Measurements from ENCODE around the gene IL1RAPL1.

IL1RAPL1 gene

GRCh38 chrX:29869837-29870236 lies 1282.6 kb downstream of the IL1RAPL1 start:
- Histone ChIP-seq H3K36me3 (no peaks in the 10 kb centered on the region), H3K4me1 (ENCODE audit: control insufficient read depth in 1 of 2, insufficient read depth in 1 of 2, low read depth in 1 of 2, low read length in 1 of 2) (no peaks in the 10 kb centered on the region), H3K4me3 (ENCODE audit: low read depth in 1 of 2, low read length in 1 of 2) (no peak overlapping the region), H3K27me3 (no peaks in the 10 kb centered on the region), H3K9me3 (no peaks in the 10 kb centered on the region), H3K27ac (no peak overlapping the region)
- TF ChIP-seq CTCF (IDR thresholded peaks at IDR 0.05) = no peak

GRCh38 chrX:29870608-29871007 lies 1283.4 kb downstream of the IL1RAPL1 start:
- H3K4me1 ChIP-seq (ENCODE audit: control insufficient read depth in 1 of 2, insufficient read depth in 1 of 2, low read depth in 1 of 2, low read length in 1 of 2) = no peaks in the 10 kb centered on the region
- H3K36me3 ChIP-seq = no peaks in the 10 kb centered on the region
- TF ChIP-seq CTCF (IDR thresholded peaks at IDR 0.05) = no peak
- no peaks in the 10 kb centered on the region for H3K27me3 ChIP-seq
- H3K27ac ChIP-seq = no peak overlapping the region
- H3K9me3 ChIP-seq = no peaks in the 10 kb centered on the region
- H3K4me3 ChIP-seq (ENCODE audit: low read depth in 1 of 2, low read length in 1 of 2) = no peak overlapping the region

- Histone ChIP-seq H3K9me3 (no peaks in the 10 kb centered on the region), H3K27me3 (no peaks in the 10 kb centered on the region), H3K4me1 (ENCODE audit: control insufficient read depth in 1 of 2, insufficient read depth in 1 of 2, low read depth in 1 of 2, low read length in 1 of 2) (no peaks in the 10 kb centered on the region), H3K27ac (no peak overlapping the region), H3K4me3 (ENCODE audit: low read depth in 1 of 2, low read length in 1 of 2) (no peak overlapping the region), H3K36me3 (no peaks in the 10 kb centered on the region)
- no peak for TF ChIP-seq CTCF (IDR thresholded peaks at IDR 0.05)
Observed at GRCh38 chrX:29872831-29873230, 1285.6 kb downstream of the IL1RAPL1 start.

GRCh38 chrX:29876733-29877132 lies 1289.5 kb downstream of the IL1RAPL1 start:
- Histone ChIP-seq H3K4me3 (ENCODE audit: low read depth in 1 of 2, low read length in 1 of 2) (no peak overlapping the region), H3K9me3 (no peaks in the 10 kb centered on the region), H3K36me3 (no peaks in the 10 kb centered on the region), H3K27me3 (no peaks in the 10 kb centered on the region), H3K27ac (no peak overlapping the region), H3K4me1 (ENCODE audit: control insufficient read depth in 1 of 2, insufficient read depth in 1 of 2, low read depth in 1 of 2, low read length in 1 of 2) (no peaks in the 10 kb centered on the region)
- TF ChIP-seq CTCF (IDR thresholded peaks at IDR 0.05) = no peak

DNA sequence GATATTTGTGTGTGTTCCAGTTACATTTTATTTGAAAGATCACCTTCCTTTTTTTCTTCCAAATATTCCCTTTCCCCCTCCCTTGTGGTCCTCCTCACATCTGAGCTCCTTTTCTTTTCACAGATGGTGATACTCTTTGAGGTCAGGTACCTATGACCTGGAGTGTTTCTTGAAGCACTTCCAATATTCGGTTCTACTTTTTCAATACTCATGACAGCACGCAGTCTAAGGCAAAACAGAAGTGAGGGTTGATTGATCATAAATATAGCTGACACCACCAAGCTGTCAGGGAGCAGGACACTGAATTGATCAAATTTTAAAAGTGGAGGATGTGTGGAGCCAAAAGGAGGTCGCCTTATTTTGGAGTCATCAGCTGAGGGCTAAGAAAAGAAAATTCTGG lies 1293.7 kb downstream of the IL1RAPL1 start:
- Histone ChIP-seq H3K9me3 (no peaks in the 10 kb centered on the region), H3K4me3 (ENCODE audit: low read depth in 1 of 2, low read length in 1 of 2) (no peak overlapping the region), H3K4me1 (ENCODE audit: control insufficient read depth in 1 of 2, insufficient read depth in 1 of 2, low read depth in 1 of 2, low read length in 1 of 2) (no peaks in the 10 kb centered on the region), H3K27me3 (no peaks in the 10 kb centered on the region), H3K27ac (no peak overlapping the region), H3K36me3 (no peaks in the 10 kb centered on the region)
- TF ChIP-seq CTCF (IDR thresholded peaks at IDR 0.05) = no peak

DNA sequence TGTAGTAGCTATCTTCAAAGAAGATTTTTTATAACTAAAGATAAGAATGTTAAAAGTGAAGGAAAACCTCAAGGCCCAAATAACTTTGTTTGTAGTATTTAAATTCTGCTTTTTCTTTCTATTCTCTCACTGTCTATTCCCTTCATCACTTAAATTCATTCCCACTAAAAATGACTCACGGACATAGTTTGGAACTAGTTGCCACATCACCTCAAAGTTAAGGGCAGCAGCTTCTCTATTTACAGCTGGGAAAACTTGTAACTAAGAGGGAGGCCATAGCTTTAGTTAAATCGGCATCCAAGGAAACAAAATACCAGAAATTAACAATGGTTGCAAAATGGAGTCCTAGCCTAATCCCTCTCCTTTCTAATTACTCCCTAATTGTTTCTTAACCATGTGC lies 1302.8 kb downstream of the IL1RAPL1 start:
- Histone ChIP-seq H3K27ac (no peak overlapping the region), H3K4me3 (ENCODE audit: low read depth in 1 of 2, low read length in 1 of 2) (no peak overlapping the region), H3K4me1 (ENCODE audit: control insufficient read depth in 1 of 2, insufficient read depth in 1 of 2, low read depth in 1 of 2, low read length in 1 of 2) (no peaks in the 10 kb centered on the region), H3K27me3 (no peaks in the 10 kb centered on the region), H3K9me3 (no peaks in the 10 kb centered on the region), H3K36me3 (no peaks in the 10 kb centered on the region)
- TF ChIP-seq CTCF (IDR thresholded peaks at IDR 0.05) = no peak

All from neutrophil (primary cell).